SK-MEL-5 (cell line): ENCODE data around the gene FLG. TPM values are rescaled to one million over a fixed set of nuclear protein-coding genes. Genes with fewer than 3 reads are reported as not detected.
"Not testable (repeated sequence)": the region's sequence is repeated elsewhere in the genome, so short reads cannot be mapped to it uniquely, and the experiment has no call there.

Experiments used
- DNase-seq: peaks from one replicate; pipeline ENCODE4 v3.0.0-alpha.2; 2016; ENCODE audit warnings: low read depth, low spot score
- in situ Hi-C: cut with HindIII; loops from 2 replicates; pipeline ENCODE4 v1.10.0; 2016; ENCODE audit warnings: low sequenced_read_pairs, high pct_unique_total_duplicates, low pct_unique_long_range_greater_than_20kb
- polyA plus RNA-seq, 2 experiments: library from polyadenylated mRNA; depleted of rRNA; stranded (reverse); fragments of >200 nt; gene quantifications; 2 replicates each; pipeline ENCODE4 v1.2.3, GENCODE V29; 2015
- total RNA-seq: library from RNA; depleted of rRNA; stranded (reverse); fragments of >200 nt; shearing (Covaris generic); gene quantifications from 2 replicates; pipeline ENCODE4 v1.2.3, GENCODE V29; 2014; rRNA removed

The FLG gene
- not detected in 2 replicates for total RNA-seq
- polyA plus RNA-seq (2015; cell fraction: cytosol; rRNA removed): not detected in 2 replicates
- not detected in 2 replicates for polyA plus RNA-seq (2015; cell fraction: nucleus; rRNA removed)

DNA sequence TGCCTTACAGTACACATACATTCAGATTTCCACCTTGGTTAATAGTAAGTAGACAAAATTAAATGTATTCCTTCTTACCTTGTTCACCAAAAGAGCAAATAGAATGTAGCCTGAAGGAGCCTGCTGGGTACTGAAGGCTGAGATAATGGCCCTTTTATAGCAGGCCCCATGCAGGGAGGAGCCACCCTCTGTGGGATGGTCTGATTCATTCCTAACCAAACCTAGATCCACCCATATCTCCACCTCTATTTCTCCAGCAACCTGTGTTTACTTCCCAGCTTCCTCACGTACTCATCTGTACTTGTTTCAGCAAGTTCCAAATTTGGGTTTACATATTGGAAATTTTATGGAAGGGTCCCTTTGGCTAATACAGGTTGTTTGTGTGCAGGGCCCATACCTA lies at the start of gene FLG:
FLG (minus strand) TSS at position 129 of the 400 bp plus-strand sequence. CDS start 9,783 bp downstream, outside the sequence.
- in situ Hi-C loops: no loop called here
- DNase-seq: no peak

DNA sequence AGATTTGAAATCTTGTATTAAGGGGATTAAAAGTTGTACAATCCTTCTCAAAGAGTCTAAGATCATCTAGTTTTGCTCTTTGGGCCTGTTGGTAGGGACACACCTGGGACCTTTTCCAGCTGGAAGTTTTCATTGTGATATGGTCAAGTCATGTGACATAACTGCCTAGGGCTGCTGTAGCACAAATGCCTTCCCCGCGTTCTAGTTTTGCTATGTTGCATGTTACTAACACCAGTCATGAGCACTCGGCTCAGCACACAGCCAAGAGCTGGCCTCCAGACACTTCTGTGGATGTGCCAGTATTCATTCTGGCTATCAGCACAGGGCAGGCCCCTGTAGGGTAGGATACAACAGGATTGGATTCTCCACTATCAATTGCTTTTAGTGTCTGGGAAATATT lies 49.4 kb upstream of the FLG start:
- DNase-seq: no peak
- in situ Hi-C loops: no loop called here

DNA sequence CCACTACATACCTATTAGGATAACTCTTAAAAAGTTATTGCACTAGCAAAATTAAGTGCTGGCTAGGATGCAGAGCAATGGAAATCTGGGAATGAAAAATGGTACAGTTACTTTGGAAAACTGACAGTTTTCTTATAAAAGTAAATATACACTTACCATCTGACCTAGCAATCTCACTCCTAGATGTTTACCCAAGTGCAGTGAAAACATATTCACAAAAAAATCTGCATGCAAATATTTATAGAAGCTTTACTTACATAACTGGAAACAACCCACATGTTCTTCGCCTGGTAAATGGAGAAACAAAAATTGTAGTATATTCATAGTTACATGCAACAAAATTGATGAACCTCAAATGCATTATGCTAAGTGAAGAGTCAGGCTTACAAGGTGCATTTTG lies 47.6 kb upstream of the FLG start:
- in situ Hi-C loops: no loop called here
- DNase-seq: no peak

DNA sequence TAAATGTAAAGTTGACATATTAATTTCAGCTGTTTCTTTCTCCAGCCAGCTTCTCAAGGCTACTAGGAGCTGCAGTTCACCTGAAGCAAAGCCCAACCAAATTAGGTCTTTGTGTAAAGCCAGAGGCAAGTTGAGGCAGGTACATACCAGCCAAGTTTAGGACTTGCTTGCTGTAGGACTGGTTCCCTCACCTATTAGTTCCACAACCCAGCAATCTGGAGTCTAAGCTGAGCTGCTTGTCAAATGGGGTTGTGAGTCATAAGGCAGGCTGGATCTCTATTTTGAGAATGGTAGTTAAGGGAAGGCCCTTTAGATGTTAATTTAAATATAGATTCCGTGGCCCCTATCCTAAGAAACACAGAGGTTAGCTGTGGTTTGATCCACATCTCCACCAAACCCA lies 42.4 kb upstream of the FLG start:
- DNase-seq: no peak
- in situ Hi-C loops: no loop called here

DNA sequence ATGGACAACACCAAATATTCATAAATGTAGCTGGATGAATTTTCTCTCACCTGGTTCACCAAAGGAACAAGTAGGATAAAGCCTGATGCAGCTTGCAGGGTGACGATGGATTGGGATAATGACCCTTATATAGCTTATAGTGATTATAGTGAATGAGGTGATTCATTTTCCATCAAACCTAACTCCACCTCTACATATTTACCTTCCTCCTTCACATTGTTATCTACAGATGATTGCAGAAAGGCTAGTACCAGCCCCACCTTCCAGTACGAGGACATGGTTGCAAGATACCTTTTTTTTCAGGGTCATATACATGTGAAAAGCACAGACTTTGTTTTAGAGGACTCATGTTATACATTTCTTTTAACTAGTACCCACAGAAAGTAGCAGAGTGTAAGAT lies 34.9 kb upstream of the FLG start, which contains the start of gene FLG2:
FLG2 (minus strand) TSS at position 101 of the 400 bp plus-strand sequence. CDS start 1,122 bp downstream, outside the sequence.
- no peak for DNase-seq
- in situ Hi-C loops: no loop called here

DNA sequence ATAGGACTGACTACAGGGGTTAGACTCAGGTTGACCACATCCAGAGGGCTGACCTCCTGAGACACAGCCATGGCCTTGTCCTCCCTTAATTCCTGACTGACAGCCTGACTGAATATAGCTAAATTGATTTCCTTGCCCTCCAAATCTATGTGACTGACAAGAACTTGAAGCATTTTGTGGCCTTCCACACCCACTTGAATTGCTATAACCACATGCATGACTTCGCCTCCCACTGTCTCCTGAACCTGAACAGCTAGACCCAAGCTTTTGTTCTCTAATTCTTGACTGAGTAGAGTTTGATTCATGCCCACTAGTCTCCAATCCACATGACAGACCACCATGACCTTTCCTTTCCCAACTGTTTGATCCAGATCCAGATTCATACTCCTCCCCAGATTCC lies 31.7 kb upstream of the FLG start:
- in situ Hi-C loops: no loop called here
- DNase-seq: no peak

DNA sequence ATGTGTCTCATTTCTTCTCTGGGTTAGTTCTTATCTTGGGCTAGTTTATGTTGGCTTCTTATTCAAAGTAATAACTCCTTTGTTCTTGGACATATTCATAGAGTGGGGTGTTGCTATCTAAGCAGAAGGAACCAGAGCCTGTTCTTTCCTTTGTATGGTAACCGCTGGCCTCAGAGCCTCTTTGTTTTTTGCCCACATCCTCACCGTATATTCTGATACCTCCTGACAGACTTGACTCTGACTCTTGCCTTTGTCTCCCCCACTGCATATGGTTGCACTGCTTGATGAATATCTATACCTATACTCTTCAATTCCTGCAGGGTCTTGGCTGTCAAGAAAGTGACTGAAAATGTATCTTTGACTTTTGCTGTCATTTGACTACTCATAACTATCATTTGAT lies 24.6 kb upstream of the FLG start:
- in situ Hi-C loops: no loop called here
- DNase-seq: no peak

DNA sequence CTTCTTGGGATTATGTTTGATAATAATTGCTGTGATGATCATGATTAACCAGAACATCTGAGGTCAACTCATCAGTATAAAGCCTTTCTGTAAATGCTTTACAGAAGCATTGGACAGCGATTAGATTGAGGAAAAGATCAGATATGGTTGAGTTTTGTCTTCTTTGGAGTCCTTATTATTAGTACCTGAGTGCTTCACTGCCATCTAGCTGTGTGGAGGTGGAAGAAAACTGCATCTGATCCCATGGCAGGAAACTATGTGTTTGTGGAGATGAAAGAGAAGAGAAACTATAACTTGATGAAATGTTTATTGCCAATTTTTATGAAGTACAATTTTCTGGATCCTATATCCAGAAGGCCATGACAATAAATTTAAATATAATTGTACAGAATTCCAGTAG lies 23.4 kb upstream of the FLG start:
- in situ Hi-C loops: no loop called here
- DNase-seq: peak; percentile 59

DNA sequence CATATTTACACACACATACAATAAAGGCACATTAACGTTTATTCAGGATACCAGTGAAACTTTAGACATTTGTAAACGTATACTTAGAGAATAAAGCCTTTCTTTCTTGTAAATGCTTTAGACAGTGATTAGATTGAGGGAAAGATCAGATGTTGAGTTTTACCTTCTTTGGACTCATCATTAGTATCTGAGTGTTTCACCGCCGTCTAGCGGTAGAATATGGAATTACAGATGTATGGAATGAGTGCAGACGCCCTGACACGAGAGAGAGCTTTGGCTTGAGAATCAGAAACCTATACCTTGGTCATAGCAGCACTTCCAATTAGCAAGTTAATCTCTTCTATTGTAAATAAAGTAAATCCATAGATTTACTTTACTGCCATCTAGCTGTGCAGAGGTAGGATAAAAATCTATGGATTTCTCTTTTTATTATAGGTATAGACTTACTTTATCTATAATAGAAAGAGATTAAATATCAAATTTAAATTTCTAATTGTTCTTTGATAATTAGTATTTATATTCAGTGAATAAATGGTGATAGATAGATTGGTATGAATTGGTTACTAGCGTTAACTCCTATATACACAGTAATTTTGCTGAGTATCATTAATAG lies 22.2 kb upstream of the FLG start:
- in situ Hi-C loops: no loop called here
- peak; percentile 90 for DNase-seq

DNA sequence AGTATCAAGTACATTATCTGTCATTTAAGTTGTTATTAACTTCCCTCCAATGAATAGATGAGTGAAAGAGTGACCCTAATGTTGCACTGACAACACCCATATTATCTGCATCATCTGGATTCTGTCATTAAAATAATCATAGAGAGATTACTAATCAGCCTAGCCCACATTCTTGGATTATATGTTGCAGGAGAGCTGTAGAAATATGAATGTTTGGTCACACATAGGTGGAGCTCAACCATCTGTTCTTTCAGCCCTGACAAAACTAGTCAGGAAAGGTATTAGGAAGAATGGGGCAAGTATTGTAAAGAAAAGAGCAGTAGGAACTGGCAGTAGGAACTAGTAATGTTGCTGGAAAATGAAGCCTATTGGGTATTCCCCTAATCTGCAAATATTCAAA lies 19.4 kb upstream of the FLG start:
- DNase-seq: no peak
- in situ Hi-C loops: no loop called here

DNA sequence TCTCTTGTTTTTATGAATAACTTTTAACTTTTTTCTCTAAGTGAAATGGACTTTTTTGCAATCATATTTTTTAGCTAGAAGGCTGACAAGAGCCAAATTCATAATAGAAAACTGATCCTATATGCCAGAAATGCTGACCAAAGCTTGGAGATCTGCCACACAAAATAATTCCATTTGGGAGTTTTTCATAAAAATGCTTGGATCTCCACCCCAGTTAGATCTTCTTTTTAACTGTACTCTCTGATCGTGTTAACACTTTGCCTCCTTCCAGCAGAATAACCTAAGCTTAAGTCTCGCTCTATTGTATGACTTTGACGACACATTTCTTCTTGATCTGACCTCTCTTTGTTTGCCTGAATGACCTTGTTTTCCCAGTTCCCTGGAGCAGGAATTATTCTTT lies 18.0 kb upstream of the FLG start:
- in situ Hi-C loops: no loop called here
- no peak for DNase-seq

DNA sequence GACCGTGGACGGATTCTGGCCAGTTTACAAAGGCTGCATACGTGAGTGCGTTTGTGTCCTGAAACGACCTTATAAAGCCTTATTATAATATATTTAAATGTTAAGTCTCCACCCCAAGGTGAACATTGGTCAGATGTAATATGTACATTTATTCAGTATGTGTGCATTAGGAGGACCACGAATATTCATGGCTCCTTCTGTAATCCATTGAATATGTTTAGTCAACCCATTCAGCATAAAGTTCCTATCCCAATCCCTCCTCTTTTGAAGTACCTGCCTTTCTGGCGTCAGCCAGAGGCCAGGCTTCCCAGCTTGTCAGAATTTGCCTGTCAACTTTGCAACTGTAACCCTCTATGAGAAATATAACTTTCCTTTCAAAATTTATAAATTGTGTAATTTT lies 10.4 kb upstream of the FLG start:
- DNase-seq: no peak
- in situ Hi-C loops: no loop called here

DNA sequence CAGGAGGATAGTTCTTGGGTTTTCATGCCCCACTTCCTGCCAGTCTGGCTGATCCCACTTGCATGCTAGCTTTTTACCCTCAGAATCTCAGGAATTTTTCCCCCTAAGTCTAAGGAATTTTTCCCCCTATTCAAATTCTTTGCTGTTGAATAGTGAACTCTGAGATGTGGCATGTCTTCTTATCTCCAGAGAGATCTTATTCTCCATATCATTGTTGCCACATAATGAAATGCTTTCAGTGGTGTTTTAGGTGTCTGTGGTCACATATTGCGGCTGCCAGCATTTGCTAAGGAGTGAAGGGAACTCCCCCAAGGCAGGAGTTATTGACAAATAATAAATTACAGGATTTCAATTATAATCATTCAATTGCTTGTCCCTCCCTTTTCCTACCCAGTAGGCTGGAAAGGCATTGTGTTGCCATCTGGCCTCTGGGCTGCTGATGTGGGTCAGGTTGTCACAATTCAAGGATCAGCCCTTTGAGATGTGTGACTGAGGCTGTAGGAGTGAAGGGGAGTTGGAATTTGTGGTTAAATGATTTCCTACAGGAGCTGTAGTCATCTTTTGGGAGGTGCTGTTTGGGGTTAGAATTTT lies 3.9 kb upstream of the FLG start:
- DNase-seq: no peak

DNA sequence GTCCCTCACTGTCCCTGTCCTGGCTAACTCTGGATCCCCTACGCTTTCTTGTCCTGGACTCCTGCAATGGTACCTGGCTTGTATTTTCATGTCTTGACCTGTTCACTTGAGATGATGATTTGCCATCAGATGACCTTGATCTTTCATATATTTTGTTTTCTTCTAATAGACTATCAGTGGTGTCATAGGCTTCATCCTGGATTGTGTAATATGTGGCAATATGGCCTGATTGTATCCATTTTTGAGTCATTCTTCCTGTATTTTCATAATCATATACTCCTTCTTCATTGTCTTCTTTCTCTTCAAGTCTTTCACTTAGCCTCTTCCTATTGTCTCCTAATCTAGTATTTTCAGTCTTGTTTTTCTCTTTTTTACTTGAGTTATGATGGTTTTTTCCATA lies 11.1 kb downstream of the FLG start:
- DNase-seq: no peak
- in situ Hi-C loops: no loop called here

More for the DNA sequence above, 3.9 kb upstream of the FLG start:
- in situ Hi-C loops: no loop called here

DNA sequence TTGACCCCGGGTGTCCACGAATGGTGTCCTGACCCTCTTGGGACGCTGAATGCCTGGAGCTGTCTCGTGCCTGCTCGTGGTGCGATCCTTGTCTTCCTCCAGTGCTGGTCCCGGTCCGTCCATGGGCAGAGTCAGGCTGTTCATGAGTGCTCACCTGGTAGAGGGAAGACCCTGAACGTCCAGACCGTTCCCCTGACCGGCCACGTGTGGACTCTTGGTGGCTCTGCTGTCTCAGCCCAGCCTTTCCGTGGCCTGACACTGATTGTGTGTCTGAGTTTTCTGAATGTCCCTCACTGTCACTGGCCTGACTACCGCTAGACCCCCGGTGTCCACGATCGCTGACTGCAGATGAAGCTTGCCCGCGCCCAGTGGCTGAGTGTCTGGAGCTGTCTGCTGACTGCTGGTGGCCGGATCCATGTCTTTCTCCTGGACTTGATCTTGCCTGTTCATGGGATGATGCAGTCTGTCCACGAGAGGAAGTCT lies 11.7 kb downstream of the FLG start:
- DNase-seq: no peak
- in situ Hi-C loops: no loop called here

DNA sequence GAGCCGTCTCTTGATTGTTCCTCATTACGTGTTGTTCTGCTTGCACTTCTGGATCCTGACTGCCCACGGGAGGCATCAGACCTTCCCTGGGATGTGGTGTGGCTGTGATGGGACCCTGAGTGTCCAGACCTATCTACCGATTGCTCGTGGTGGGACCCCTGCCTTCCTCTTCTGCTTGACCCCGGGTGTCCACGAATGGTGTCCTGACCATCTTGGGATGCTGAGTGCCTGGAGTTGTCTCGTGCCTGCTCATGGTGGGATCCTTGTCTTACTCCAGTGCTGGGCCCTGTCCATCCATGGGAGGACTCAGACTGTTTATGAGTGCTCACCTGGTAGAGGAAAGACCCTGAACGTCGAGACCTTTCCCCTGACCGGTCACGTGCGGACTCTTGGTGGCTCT lies 12.9 kb downstream of the FLG start:
- in situ Hi-C loops, DNase-seq: not testable (repeated sequence)

DNA sequence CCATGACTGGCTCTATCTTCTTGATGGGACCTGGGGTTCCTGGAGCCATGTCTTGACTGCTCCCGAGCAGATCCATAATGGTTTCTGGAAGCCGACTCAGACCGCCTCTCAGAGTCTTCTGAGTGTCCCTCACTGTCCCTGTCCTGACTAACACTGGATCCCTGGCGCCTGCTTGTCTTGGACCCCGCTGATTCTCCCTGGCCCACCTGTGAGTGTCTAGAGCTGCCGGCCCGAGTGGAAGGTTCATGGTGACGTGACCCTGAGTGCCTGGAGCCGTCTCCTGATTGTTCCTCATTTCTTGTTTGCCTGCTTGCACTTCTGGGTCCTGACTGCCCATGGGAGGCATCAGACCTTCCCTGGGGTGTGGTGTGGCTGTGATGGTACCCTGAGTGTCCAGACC lies 15.1 kb downstream of the FLG start:
- DNase-seq: no peak
- in situ Hi-C loops: no loop called here

DNA sequence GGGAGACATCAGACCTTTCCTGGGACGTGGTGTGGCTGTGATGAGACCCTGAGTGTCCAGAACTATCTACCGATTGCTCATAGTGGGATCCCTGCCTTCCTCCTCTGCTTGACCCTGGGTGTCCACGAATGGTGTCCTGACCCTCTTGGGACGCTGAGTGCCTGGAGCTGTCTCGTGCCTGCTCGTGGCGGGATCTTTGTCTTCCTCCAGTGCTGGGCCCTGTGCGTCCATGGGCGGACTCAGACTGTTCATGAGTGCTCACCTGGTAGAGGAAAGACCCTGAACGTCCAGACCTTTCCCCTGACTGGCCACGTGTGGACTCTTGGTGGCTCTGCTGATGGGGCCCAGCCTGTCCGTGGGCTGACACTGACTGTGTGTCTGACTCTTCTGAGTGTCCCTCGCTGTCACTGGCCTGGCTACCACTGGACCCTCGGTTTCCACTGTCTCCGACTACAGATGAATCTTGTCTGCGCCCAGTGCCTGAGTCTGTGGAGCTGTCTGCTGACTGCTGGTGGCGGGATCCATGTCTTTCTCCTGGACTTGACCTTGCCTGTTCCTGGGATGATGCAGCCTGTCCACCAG lies 15.6 kb downstream of the FLG start:
- in situ Hi-C loops, DNase-seq: not testable (repeated sequence)

DNA sequence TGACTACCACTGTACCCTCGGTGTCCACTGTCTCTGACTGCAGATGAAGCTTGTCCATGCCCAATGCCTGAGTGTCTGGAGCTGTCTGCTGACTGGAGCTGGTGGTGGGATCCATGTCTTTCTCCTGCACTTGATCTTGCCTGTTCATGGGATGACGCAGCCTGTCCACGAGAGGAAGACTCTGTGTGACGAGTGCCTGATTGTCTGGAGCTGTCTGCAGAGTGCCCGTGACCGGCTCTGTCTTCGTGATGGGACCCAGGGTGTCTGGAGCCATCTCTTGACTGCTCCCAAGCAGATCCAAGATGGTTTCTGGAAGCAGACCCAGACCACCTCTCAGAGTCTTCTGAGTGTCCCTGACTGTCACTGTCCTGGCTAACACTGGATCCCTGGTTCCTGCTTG lies 16.3 kb downstream of the FLG start:
- in situ Hi-C loops, DNase-seq: not testable (repeated sequence)
